Astrocyte of the hippocampus (primary cell): Measurements from ENCODE around the gene SSC4D.
A peak's percentile ranks its signal among the peaks of the same experiment; 100 is the strongest.

Source experiments
- DNase-seq: peaks from one replicate; pipeline ENCODE4 v3.0.0; 2011; ENCODE audit warnings: low read depth, low spot score

SSC4D gene

GRCh38 chr7:76354516-76354915, 55.0 kb downstream of the SSC4D start:
- DNase-seq, result peak; percentile 45

DNA sequence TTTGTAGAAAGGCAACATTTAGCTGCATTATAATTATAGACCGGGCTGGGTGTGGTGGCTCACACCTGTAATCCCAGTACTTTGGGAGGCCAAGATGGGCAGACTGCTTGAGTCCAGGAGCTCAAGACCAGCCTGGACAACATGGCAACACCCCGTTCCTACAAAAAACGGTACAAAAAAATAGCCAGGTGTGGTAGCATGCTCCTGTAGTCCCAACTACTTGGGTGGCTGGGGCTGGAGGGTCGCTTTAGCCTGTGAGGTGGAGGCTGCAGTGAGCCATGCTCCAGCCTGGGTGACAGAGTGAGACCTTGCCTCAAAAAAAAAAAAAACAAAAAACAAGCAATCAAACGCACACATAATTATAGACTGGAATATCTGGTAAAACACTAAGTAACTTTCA, 55.8 kb downstream of the SSC4D start:
- DNase-seq, result no peak

DNA sequence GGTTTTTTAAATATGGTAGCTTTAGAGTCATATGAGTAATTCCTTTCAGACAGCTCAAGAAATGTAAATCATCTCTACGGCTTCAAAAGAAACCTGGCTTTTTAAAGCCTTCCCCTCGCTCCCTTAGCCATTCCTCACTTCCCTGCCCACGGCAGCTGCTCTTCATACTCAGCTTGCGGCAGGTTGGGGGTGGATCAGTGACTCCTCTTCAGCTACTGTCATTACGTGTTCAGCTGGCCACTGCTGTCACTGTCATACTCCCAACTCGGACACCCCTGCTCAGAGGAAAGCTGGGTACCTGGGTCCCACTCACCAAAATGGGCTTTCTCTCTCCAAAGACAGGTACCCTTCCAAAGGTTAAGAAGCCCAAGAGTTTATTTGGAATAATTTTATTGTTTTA, 57.3 kb downstream of the SSC4D start:
- no peak for DNase-seq

GRCh38 chr7:76351372-76351771, 58.1 kb downstream of the SSC4D start:
- DNase-seq, result no peak

GRCh38 chr7:76349313-76349885, 60.1 kb downstream of the SSC4D start:
- DNase-seq, result no peak

DNA sequence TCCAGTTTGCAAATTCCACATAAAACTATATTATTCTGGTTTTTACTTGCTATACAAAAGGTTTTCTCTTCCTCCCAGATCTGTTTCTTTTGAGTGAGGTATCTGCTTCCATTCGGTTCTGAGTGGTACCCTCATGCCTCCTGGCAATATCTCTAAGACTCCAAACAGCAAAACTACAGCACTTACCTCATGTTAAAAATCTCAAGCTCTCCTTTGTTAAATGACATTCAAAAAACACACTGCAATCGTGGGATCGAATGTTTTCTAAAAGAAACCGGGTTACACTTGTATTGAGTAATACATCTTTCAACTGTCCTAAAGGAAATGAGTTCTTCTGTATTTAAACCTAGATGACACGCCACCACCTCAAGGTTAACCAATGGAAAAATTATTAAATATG, 61.8 kb downstream of the SSC4D start:
- no peak for DNase-seq

DNA sequence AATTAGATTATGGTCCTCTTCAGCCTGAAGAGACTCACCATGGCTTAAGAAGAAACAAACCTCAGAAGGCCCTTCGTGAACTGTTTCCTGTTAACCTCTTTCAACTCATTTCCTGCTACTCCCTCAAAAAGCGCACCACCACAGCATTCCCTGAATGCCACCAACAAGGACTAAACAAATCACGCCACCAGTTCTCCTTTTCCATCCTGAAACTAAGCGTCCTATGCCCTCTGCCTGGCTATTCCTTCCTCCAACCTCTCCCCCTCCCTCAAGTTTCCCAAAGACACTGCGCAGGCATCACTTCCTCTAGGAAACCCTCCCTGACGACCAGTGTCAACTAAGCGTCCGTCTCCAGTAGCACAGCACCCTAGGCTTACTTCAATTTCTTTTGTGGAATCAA, 62.7 kb downstream of the SSC4D start:
- no peak for DNase-seq

DNA sequence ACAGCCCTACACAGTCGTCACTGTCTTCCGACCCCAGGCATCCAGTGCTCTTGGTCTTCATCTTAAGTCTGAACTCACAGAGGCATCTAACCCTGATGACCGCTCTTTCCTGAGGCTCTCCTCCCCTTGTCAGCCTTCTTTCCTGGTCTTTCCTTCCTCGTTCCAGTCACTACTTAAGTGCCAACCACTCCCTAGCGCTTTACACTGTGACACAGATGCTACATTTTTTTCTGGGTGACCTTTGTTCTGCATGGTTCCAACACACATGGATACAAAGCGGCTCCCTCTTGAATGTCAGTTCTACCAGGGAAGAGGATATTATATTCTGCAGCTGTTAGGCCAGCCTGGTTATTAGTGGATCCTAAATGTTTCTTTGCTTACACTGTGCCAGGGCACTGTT, 63.4 kb downstream of the SSC4D start:
- no peak for DNase-seq

DNA sequence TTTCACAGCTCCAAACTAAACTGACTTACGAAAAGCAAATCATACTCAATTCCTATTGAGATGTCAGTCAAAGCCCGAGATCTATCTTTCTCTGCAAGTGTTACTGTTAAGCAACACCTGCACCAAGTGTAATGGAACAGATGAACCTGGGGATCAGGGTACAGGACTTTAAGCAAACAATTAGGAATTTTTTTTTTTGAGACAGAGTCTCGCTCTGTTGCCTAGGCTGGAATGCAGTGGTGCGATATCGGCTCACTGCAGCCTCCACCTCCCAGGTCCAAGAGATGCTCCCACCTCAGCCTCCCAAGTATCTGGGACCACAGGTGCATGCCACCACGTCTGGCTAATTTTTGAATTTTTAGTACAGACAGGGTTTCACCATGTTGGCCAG, 65.6 kb downstream of the SSC4D start:
- no peak for DNase-seq

DNA sequence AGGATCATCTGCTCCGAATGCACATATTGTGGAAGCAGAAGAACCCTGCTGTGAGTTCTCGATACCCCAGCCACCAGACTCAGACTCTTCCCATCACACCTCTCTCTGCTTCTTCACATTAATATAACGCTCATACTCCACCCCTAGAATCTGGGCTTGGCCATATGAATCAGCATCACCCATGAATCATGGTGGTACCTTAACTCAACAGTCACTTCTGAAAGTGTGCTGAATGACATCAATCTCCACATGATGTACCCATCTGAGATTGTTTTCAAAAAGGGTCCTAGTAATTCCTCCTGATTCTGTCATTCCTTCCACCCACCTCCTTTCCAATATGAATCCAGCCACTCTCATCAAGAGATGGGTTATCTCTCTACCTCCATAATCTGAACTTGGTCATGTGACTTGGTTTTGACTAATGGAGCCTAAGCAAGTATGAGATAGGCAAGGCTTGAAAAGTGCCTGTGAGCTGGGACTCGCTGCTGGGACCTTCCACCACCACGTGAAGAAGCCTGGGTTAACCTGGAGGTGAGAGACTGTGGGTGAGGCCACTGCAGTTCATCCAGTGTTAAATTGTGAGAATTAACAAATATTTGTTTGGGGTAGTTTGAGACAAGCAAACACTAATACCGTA, 66.1 kb downstream of the SSC4D start:
- DNase-seq, result no peak

- DNase-seq, result no peak
These were observed 67.3 kb downstream of the SSC4D start for GRCh38 chr7:76342222-76342621.

- DNase-seq, result peak; percentile 69
These were observed 68.8 kb downstream of the SSC4D start for GRCh38 chr7:76340617-76341131.
